Loucy (cell line): ENCODE results near the gene FFAR1.

Experiments used
- H2AFZ ChIP-seq: fragments of 200-600 bp; sonication (generic); 2 replicates; pipeline ENCODE4 v1.6.0; 2016; ENCODE audit warnings: antibody characterized with exemption, mild to moderate bottlenecking, low read length, moderate library complexity
- H3F3A ChIP-seq: fragments of 200-600 bp; 2 replicates; pipeline ENCODE4 v1.6.0; 2016; ENCODE audit warnings: antibody characterized with exemption, low read depth, mild to moderate bottlenecking
- H3K27me3 ChIP-seq: fragments of 200-600 bp; sonication (generic); 2 replicates; pipeline ENCODE4 v1.6.1; 2014; ENCODE audit warnings: low read length, mild to moderate bottlenecking; ENCODE audit not compliant: insufficient read depth, poor library complexity, severe bottlenecking
- H3K36me3 ChIP-seq: fragments of 200-600 bp; sonication (generic); 2 replicates; pipeline ENCODE4 v1.6.1; 2016; ENCODE audit warnings: low read length; ENCODE audit not compliant: insufficient read depth
- H3K4me1 ChIP-seq: fragments of 200-600 bp; sonication (generic); 2 replicates; pipeline ENCODE4 v1.5.1; 2014; ENCODE audit warnings: low read length, mild to moderate bottlenecking; ENCODE audit not compliant: insufficient read depth, poor library complexity, severe bottlenecking
- H3K4me2 ChIP-seq: fragments of 200-600 bp; sonication (generic); 2 replicates; pipeline ENCODE4 v1.6.0; 2014; ENCODE audit warnings: antibody characterized with exemption, low read length, low read depth, mild to moderate bottlenecking; ENCODE audit not compliant: poor library complexity, severe bottlenecking
- H3K4me3 ChIP-seq: fragments of 200-600 bp; sonication (generic); 2 replicates; pipeline ENCODE4 v1.5.1; 2014; ENCODE audit warnings: low read length, mild to moderate bottlenecking, mixed read lengths; ENCODE audit not compliant: poor library complexity, severe bottlenecking
- H3K79me2 ChIP-seq: fragments of 200-600 bp; sonication (generic); 2 replicates; pipeline ENCODE4 v1.6.1; 2014; ENCODE audit warnings: low read length; ENCODE audit not compliant: insufficient read depth
- H3K9ac ChIP-seq: fragments of 200-600 bp; sonication (generic); 2 replicates; pipeline ENCODE4 v1.6.0; 2014; ENCODE audit warnings: mild to moderate bottlenecking, low read depth, low read length, moderate library complexity; ENCODE audit not compliant: poor library complexity, severe bottlenecking
- H3K9me2 ChIP-seq: fragments of 200-600 bp; sonication (generic); replicated peaks from 2 replicates; pipeline ENCODE4 v1.6.1; 2016; ENCODE audit warnings: low read depth, low read length, mixed read lengths
- H3K9me3 ChIP-seq: fragments of 200-600 bp; sonication (generic); 2 replicates; pipeline ENCODE4 v1.6.1; 2014; ENCODE audit warnings: mild to moderate bottlenecking, antibody characterized with exemption, low read length, low read depth; ENCODE audit not compliant: insufficient read depth
- H4K20me1 ChIP-seq: fragments of 200-600 bp; sonication (generic); 2 replicates; pipeline ENCODE4 v1.6.0; 2014; ENCODE audit warnings: antibody characterized with exemption, low read length, mild to moderate bottlenecking; ENCODE audit not compliant: insufficient read depth, poor library complexity, severe bottlenecking
- EZH2phosphoT487 ChIP-seq: fragments of 200-600 bp; IDR thresholded peaks from 2 replicates; pipeline ENCODE4 v1.6.1; 2018; ENCODE audit warnings: antibody characterized with exemption, mild to moderate bottlenecking, moderate library complexity, borderline replicate concordance
- TF ChIP-seq, protein P1 (sequence below): fragments of 200-600 bp; sonication (generic); conservative IDR thresholded peaks from 2 replicates; pipeline ENCODE4 v1.5.1; 2014; ENCODE audit warnings: mild to moderate bottlenecking, antibody characterized with exemption, low read length

FFAR1 gene

GRCh38 chr19:35306473-35307246 is 41.0 kb upstream of the FFAR1 start:
- Histone ChIP-seq H3K9ac (no peak overlapping the region), H3K4me3 (no peak overlapping the region), H4K20me1 (no peaks in the 10 kb centered on the region), H3F3A (no peaks in the 10 kb centered on the region), H2AFZ (no peak overlapping the region), H3K36me3 (no peaks in the 10 kb centered on the region), H3K9me3 (no peaks in the 10 kb centered on the region), H3K9me2 (no peaks in the 10 kb centered on the region), H3K4me2 (no peak overlapping the region), H3K79me2 (no peaks in the 10 kb centered on the region), H3K4me1 (peaks cover 15% of the 10 kb centered on the region), H3K27me3 (no peaks in the 10 kb centered on the region)
- TF ChIP-seq, protein P1, sequence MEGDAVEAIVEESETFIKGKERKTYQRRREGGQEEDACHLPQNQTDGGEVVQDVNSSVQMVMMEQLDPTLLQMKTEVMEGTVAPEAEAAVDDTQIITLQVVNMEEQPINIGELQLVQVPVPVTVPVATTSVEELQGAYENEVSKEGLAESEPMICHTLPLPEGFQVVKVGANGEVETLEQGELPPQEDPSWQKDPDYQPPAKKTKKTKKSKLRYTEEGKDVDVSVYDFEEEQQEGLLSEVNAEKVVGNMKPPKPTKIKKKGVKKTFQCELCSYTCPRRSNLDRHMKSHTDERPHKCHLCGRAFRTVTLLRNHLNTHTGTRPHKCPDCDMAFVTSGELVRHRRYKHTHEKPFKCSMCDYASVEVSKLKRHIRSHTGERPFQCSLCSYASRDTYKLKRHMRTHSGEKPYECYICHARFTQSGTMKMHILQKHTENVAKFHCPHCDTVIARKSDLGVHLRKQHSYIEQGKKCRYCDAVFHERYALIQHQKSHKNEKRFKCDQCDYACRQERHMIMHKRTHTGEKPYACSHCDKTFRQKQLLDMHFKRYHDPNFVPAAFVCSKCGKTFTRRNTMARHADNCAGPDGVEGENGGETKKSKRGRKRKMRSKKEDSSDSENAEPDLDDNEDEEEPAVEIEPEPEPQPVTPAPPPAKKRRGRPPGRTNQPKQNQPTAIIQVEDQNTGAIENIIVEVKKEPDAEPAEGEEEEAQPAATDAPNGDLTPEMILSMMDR: peak; percentile 73
- no peak for TF ChIP-seq EZH2phosphoT487

DNA sequence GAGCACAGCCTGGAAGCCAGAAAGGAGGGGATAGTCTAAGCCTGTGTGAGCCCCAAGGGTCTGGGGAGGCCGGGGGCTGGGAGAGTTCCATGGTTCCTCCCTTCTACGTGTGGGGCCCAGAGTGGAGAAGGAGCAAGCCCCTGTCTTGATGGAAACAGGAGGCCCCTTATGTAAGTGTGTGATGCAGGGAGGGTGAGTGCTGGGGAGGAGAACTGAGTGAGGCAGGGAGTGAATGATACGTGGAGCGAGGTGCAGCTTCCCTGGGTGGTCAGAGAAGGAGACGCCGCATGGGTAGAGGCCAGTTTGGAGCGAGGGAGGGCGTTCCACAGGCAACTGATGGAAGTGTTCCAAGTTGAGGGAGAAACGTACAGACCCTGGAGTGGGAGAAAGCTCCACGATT is 39.8 kb upstream of the FFAR1 start:
- H3K4me2 ChIP-seq: no peak overlapping the region
- H3K9me2 ChIP-seq: no peaks in the 10 kb centered on the region
- H3K4me1 ChIP-seq: peaks cover 16% of the 10 kb centered on the region
- H3K9ac ChIP-seq: no peak overlapping the region
- no peaks in the 10 kb centered on the region for H3F3A ChIP-seq
- no peaks in the 10 kb centered on the region for H3K36me3 ChIP-seq
- no peaks in the 10 kb centered on the region for H3K27me3 ChIP-seq
- no peaks in the 10 kb centered on the region for H3K79me2 ChIP-seq
- H2AFZ ChIP-seq: no peak overlapping the region
- no peaks in the 10 kb centered on the region for H4K20me1 ChIP-seq
- no peaks in the 10 kb centered on the region for H3K9me3 ChIP-seq
- no peak for TF ChIP-seq EZH2phosphoT487
- TF ChIP-seq, protein P1: no peak
- no peak overlapping the region for H3K4me3 ChIP-seq

GRCh38 chr19:35308910-35309309 is 38.8 kb upstream of the FFAR1 start:
- H2AFZ ChIP-seq: no peak overlapping the region
- H3K9me2 ChIP-seq: no peaks in the 10 kb centered on the region
- H3K4me1 ChIP-seq: peaks cover 26% of the 10 kb centered on the region
- H3K27me3 ChIP-seq: no peaks in the 10 kb centered on the region
- H3K4me3 ChIP-seq: no peak overlapping the region
- no peaks in the 10 kb centered on the region for H3K36me3 ChIP-seq
- no peak for TF ChIP-seq EZH2phosphoT487
- TF ChIP-seq, protein P1: no peak
- H3F3A ChIP-seq: no peaks in the 10 kb centered on the region
- no peaks in the 10 kb centered on the region for H3K79me2 ChIP-seq
- no peak overlapping the region for H3K9ac ChIP-seq
- no peak overlapping the region for H3K4me2 ChIP-seq
- H3K9me3 ChIP-seq: no peaks in the 10 kb centered on the region
- no peaks in the 10 kb centered on the region for H4K20me1 ChIP-seq
